Activated T-cell treated with anti-CD3 and anti-CD28 coated beads, Interleukin-2, amount 50 U/mL, for 72 hours (primary cell): Measurements from ENCODE around the gene ALLC. TPM values are rescaled to one million over a fixed set of nuclear protein-coding genes. Genes with fewer than 3 reads are reported as not detected.

ENCODE experiments used
- total RNA-seq, 2 donors: library from RNA; stranded (reverse); gene quantifications; one replicate each; pipeline ENCODE4 v1.2.3, GENCODE V29; 2022

The ALLC gene
- total RNA-seq, 2 donors from 2014 or later, result not detected

Other genes with a start within 250 kb of the ALLC start
- gene ADI1, start 138.7 kb upstream of the ALLC start, total RNA-seq, result 10 to 100 TPM; 24.1 to 26.4 TPM
- 10 to 100 TPM; 23.4 to 24.1 TPM for gene RNASEH1, start 99.9 kb upstream of the ALLC start, total RNA-seq
- 1,000 to 10,000 TPM; 1,606 to 1,760 TPM for gene RPS7, start 82.9 kb upstream of the ALLC start, total RNA-seq
- gene COLEC11, start 63.1 kb upstream of the ALLC start, total RNA-seq, result under 1 TPM; 0.21 to 0.41 TPM
- gene DCDC2C, start 45.4 kb downstream of the ALLC start, total RNA-seq, result not detected